GM18858 (cell line): ENCODE measurements around the gene HSPB9.
A peak's percentile ranks its signal among the peaks of the same experiment; 100 is the strongest.
"Not testable (repeated sequence)": the region's sequence is repeated elsewhere in the genome, so short reads cannot be mapped to it uniquely, and the experiment has no call there.

ENCODE experiments used
- ATAC-seq: cut with Tn5 transposase; IDR thresholded peaks from one replicate; pipeline ENCODE4 v1.9.1; 2021; ENCODE audit not compliant: unreplicated experiment

The HSPB9 gene

DNA sequence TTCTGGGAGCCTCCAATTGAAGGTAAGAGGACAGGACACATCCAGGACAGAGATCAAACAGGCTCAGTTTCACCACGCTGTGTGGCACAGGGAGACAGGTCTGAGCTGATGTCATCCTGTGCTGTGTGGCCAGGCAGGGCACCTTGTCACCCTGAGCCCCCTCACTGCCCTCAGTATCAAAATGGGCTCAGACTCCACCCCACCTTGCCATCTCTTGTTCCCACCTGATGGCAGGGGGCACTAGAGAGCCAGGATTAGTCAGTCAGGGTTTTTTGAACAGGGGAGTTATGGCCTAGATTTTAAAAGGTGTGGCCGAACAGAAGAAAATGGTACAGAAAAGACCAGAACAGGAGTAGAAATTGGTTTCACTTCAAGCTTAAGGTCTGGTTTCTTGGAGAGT is 4.1 kb upstream of the HSPB9 start:
- no peak for ATAC-seq

DNA sequence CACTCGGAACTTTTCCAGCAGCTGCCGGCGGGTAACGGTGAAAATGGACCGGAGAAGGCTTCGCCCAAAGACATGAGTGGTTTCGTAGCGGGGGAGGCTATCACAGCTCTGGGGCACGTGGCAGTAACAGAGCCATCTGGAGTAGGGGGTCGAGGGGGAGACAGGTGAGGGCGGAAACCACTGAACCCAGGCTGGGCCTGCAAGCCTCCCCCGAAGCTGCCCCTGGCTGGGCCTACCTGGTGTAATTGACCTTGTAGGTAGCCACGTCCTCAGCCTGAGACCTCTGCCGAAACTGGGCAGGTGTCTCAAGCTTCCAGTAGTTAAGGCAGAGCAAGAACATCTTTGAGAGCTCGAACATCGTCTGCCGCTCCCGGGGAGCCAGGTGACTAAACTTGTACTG is 3.3 kb upstream of the HSPB9 start:
- ATAC-seq: no peak

DNA sequence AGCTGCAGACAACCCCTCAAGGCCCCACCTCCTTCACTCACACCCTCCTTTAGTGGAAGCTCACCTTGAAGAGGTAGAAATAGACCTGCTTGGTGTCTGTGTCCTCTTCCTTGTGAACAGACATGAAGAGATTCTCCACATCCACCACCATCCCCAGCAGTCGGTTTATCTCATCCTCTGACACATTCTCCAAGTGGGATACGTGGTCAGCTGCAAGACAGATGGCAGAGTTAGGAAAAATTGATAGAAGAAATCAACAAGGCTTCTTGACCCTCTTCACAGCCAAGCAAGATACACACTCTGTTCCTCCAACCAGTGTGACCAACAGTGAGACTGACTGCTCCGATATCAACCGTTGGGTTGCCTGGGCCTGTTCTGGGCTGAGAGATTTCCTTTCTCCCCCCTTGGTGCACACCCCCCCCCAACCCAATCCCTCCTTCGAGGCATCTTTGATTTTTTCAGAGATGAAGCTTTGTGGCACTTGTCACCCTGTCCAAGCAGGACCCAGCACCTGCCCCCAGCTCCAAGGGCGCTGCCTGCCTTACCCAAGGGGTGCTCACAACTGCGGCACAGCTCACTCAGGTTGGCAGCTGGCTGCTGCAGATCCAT is 2.3 kb upstream of the HSPB9 start:
- ATAC-seq: no peak

DNA sequence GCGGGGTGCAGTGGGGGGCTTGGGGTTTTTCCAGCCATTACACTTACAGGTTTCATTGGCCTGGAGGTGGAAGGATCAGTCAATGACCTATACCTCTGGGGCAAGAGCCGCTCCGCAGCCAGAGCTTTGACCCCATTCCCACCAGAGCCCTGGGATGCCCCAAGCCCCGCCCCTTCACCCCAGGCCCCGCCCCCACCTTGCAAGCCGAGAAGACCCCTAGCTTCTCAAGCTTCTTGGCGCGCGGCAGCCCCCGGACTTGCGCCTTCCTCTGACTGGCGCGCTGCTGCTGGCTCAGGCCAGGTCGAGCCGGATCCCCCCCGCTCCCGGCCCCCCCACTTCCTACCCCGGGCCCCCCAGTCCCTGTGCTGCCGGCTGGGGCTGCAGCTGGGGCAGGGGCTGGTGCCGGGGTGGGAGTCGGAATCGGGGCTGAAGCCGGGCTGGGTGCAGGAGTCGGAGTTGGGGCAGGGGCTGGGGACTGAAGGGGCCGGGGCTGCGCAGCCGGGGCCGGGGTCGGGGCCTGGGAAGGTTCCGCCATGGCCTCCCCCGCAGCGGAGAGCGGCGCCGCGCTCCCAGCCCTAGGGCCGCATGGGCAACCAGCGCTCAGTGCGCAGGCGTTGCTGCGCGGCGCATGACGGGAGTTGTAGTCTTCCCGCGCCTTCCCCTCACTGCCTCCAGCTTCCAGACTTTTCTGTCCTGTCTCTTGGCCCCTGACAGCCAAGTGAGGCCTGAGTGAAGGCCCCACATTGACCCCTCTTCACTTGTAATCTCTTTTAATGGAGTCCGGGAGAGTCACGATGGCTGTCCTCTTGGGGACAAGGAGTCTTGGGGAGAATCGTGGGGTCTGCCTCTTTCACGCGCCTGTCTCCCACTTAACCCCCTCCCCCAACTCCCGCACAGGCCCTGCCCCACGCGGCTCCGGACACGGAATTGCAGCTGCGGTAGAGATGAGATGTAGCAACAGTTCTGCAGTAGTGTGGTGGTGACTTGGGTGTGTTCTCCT is 1.5 kb upstream of the HSPB9 start, which contains the start of gene KAT2A:
Gene KAT2A, minus strand, starts transcription at position 598 of the 1,000 bp plus-strand sequence. Its CDS starts 63 bp downstream, at position 535.
- no peak for ATAC-seq

DNA sequence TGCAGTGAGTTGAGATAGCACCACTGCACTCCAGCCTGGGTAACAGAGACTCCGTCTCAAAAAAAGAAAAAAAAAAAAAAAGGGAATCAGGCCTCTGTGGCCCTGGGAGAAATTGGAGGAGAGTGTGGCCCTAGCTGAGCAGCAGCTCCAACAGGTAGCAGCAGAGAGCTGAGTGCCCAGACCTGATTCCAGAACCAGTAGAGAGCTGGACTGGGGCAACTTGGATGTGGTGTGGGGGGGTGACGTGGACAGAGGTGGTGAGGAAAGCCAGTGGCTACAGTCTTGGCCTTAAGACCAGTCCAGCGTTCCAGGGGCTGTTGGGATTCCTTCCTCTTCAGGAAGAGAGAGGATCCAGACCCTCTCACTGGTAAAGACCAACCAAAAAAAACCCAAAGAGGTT is 1.7 kb downstream of the HSPB9 start:
- no peak for ATAC-seq

DNA sequence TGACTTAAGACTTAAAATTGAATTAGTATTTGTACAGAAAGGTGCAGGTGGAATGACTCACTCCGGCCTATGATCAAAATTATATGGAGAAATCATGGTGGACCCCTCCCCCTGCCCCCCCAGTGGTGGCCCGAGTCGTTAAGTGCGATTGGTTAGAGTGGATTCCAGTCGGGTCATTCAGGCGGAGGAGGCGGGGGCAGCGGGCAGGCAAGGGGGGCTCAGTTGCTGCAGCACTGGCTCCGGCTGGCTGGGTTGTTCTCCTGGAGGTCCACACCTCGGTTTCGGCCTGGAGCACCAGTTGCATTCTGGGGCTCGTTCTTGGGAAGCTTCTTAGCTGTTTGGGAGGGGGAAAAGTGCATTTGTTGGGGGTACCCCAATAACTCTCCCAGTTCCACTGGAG is 3.0 kb downstream of the HSPB9 start:
- ATAC-seq: no peak

DNA sequence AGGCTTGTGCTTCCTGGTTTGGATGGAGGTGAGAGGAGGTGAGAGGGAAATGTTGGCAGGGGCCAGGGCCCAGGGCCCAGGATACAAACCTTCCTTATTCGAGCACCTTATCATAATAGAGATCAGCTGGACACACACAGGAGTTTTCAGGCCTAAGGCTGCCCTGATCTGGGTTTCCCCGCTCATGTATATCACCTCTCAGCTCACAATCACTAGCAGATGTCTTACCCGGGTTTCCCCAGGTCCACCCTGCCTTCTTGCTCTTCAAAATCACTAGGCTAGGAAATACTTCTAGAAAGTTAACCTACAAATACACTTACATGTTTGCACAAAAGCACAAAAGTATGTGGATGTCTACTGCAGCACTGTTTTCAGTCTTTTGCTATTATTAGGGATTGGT is 4.2 kb downstream of the HSPB9 start:
- no peak for ATAC-seq

DNA sequence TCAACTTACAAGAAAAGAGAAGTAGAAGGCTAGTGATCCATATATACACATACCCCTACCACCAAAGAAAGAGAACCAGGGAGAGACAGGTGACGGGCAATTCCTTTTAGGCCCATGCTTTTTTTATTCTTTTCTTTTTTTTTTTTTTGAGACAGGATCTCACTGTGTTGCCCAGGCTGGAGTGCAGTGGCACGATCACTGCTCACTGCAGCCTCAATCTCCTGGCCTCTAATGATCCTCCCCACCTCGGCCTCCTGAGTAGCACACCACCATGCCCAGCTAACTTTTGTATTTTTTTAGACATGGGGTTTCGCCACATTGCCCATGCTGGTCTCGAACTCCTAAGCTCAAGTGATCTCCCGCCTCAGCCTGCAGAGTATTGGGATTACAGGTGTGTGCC is 4.8 kb downstream of the HSPB9 start:
- ATAC-seq: no peak

DNA sequence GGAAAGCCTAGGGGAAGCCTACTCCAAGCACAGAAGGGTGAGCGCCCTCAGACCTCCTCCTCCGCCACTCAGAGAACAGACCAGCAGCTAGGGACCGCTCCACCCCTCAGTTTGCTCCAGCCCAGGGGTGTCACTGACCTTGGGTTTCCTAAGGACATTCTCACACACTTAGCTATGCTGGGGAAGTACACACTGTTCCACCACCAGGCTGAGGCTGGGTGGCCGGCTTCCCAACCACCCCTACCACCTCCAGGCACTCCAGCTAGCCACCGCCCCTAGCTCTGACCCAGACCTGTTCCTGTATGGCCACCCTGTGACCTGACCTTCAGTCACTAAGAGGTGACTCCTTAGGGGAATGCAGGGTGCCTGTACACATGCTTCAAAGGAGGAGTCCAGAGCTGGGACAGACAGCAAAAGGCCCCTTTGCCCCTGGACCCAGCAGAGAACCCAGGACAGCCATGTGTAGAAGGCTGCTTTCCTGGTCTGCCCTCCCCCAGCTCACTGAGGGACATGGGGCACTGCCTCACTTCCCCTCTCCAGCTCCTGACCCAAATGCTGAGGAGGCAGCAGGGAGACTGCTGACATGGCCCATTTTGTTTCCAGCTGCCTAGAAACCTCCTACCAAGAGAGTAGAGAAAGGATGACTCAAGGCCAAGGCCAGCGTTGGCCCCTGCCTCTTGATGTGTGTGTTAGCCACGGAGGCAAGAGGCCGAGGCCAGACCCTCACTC is 6.7 kb downstream of the HSPB9 start:
- ATAC-seq: no peak

DNA sequence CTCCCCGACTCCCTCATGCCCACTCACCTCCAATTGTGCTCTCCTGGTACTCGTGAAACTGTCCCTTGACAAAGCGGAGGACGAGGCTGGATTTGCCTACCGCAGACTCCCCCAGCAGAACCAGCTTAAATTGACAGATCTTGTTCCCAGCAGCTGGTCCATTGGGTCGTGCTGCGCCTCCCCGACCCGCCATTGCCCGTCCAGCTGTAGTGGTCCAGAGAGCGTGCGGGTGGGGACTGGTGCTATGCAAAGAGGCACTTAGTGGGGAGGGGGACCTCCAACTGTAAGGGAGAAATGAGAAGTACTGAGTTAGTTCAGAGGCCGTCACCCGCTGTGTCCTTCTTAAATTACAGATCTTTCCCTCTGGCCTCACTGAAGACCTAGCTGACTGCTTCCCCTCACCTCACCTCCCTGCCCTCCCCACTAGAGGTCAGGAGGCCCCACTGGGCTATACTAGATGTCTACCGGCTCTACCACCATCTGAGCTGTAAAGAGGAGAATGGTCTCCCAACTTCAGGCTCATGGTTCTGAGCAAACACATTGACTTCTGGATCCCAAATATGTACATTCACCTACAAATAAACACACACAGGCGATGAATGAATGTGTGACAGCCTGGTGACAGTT is 7.8 kb downstream of the HSPB9 start:
- no peak for ATAC-seq

DNA sequence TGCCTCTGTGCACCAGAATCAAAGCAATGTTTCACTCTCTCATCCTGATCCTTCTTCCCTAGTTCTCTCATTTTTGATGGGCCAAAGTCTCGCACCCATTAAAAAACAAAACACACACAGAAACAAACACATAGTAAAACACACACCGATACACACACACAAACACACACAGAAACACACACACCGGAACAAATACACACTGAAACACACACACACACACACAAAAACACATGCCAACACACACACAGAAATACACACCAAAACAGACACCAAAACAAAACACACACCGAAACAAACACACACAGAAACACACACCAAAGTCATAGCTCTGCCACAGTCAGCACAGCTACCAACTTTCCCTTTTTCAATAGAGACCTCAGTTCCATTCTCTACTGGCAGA is 8.6 kb downstream of the HSPB9 start:
- ATAC-seq: no peak

DNA sequence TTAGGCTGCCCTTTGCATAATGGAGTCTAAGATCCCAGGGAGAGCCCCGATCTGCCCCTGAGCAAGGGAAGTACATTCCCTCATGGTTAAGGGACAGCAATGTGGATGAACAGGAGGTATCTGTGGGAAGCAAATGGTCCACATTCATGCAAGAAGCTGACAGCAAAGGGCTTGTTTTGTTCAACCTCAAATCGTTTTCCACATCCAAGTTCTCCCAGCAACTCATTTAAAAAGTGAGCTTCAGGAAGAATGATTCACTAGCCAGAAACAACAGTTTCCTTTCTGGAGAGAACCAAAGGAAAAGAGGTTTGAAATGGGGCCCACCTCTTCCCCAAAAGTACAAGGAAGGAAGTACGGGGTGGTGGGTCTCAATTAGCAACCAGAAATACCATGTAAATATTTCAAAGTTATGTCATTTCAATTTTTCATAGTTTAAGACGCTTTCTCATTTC is 9.4 kb downstream of the HSPB9 start:
- ATAC-seq: no peak

DNA sequence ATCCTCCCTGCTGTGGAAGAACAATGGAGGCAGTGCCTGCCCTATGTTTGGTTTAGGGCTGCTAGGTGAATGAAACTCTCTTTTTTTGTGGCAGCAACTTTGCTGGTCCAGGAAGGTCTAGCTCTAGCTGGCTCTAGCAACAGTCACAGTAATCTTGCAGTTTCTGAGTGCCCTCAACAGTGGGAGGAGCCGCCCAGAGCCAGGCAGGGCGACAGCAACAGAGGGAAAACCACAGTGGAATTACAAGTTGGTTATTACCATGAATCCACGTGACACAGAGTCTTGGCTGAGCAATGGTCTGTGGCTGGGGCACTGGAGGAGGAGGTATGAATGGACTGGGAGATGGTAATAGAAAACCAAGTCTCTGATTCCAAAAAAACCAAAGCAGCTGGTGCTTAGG is 10.3 kb downstream of the HSPB9 start:
- ATAC-seq: peak; percentile 32

DNA sequence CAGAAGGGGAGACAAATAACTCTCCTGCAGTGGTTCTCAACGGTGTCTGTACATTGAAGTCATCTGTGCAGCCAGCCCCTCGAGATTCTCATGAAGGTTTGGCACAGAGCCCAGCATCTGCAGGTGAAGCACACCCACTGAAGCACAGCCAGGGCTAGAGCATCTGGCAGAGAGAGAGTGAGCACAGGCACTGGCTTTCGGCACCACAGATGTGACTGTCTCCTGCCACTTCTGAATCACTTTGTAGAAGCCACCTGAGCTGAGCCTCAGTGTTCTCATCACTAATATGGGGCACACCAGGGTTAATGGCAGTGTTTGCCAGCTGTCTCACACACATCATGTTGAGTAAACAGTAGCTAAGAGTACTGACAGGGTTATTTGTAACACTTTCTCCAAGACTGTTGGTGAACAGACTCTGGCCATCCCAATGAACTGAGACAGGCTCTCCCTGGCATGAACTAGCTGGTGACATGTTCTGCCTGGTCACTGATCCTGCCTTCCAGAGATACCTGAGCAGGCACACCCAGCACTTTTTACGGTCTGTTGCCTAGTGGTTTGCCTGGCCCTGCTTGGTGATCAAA is 10.9 kb downstream of the HSPB9 start:
- ATAC-seq: peak; percentile 72

DNA sequence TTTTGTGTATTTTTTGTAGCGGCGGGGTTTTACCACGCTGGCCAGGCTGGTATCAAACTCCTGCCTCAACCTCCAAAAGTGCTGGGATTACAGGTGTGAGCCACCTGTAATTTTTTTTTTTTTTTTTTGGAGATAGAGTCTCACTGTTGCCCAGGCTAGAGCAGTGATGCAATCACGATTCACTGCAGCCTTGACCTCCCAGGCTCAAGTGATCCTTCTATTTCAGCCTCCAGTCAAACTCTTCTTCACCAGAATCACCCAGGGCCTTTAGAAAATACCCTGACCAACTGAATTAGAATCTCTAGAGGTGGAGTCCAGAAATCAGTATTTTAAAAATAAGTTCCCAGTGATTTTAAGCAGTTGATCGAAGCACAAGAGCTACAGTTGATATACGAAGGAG is 12.5 kb downstream of the HSPB9 start:
- ATAC-seq: no peak

DNA sequence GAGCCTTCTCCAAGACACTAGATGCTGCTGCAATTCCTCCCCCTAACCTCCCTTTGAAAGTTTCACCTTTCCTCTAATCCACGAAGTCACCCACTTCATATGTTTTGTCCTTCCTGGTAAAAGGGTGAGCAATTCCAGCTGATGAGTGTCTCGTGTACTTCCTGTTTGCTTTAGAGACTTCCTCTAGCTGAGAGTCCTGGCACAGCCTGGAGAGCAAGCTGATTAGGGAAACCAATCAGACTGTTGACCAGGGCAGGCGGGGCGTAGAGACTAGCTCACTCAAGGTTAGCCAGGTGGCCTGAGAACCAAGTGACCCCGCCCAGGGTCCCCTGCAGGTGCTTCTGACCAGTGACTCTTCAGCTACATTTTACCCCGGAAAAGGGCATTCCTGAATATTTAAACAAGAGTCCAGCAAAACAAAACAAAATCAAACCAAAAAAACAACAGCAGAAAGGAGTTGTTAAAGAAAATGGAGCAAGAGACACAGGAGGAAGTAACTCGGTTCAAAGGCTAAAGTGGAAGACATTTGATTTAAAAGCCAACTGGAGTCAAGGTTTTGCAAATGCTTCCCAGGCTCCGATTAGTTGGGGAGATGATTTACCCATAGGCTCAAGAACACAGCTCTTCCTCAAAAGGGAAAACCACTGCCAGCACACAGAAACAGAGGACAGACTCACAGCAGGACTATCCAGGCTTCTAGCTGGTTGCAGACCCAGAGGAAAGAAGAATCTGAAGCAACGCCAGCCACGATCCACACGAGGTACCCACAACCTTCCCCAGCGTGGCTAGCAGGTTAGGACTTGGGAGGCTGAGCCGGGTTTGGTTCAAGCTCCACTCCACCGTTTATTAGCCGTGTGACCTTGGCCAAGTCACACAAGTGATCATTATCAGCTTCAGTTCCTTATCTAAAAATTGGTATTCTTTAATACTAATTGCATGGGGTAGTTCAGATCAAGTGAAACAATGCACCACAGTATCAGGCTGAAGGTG is 13.4 kb downstream of the HSPB9 start:
- ATAC-seq: no peak

DNA sequence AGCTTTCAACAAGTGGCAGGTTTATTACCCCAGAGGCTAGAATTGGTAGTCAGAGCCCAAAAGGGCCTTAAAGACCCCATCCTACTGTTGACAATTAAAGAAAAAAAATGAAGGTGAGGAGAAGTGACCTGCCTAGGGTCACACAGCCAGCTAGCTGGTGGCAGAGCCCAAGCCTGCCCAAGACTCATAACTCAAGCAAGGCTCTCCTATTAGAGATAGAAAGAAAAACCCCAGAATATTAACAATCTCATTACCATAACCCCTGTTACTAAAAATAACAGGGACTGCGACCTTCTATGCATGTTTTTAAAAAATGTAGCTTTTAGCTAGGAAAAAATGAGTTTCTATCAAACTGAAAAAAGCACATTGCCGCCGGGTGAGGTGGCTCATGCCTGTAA is 14.0 kb downstream of the HSPB9 start:
- no peak for ATAC-seq

DNA sequence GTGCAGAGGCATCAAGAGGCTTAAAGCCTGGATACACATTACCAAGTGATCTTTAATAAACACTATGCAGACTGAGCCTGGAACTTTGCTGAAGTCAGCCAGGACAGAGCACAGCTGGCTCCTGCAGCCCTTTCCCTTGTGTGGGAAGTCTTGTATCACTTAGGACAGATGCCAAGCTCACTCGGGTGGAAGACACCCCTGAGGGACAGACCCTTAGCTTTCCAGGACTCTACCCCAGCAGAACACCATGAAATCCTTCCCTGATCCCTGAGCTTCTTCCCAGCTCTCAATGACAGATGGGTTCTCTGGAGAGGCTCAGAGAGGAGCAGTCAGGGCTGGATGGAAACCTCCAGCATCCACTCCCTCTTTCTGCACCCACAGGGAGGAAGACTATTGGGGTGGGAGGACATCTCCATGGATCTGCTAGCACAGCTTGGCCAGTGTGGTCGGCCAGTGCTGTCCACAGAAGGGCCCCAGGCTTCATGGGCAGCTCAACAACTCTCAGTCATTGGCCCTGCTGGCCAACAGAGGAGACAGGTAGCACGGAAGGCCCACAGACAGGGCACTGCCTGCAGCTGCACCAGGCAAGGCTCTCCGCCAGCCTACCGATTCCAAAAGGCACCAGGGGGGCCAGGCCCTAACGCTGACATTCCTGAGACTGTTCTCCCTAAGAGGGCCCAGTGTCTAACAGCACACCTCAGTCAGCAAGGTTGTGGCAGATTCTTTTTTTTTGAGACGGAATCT is 16.3 kb downstream of the HSPB9 start:
- ATAC-seq: no peak

DNA sequence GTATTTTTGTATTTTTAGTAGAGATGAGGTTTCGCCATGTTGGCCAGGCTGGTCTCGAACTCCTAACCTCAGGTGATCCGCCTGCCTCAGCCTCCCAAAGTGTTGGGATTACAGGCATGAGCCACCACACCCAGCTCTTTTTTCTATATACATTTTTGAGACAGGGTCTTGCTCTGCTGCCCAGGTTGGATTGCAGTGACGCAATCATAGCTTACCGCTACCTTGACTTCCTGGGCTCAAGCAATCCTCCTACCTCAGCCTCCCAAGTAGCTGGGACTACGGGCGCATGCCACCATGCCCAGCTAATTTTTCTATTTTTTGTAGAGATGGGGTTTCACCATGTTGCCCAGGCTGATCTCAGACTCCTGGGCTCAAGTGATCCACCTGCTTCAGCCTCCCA is 18.1 kb downstream of the HSPB9 start:
- ATAC-seq: not testable (repeated sequence)
